Ishikawa (cell line): ENCODE results near the gene KCND3.

Source experiments
- CEBPB ChIP-seq: IDR thresholded peaks from 2 replicates; pipeline ENCODE4 v1.6.1; 2012
- EGR1 ChIP-seq: IDR thresholded peaks from 2 replicates; pipeline ENCODE4 v1.6.1; 2012
- EP300 ChIP-seq: IDR thresholded peaks from 2 replicates; pipeline ENCODE4 v1.6.1; 2012; ENCODE audit warnings: borderline replicate concordance
- FOXM1 ChIP-seq: IDR thresholded peaks from 2 replicates; pipeline ENCODE4 v1.6.1; 2012; ENCODE audit warnings: low read depth, borderline replicate concordance
- RAD21 ChIP-seq: IDR thresholded peaks from 2 replicates; pipeline ENCODE4 v1.6.1; 2012; ENCODE audit warnings: low read depth
- YY1 ChIP-seq: IDR thresholded peaks from 2 replicates; pipeline ENCODE4 v1.6.1; 2012; ENCODE audit warnings: low read depth
- TF ChIP-seq, protein P1 (sequence below): IDR thresholded peaks from 2 replicates; pipeline ENCODE4 v1.6.1; 2012
- TF ChIP-seq, protein P2 (sequence below): IDR thresholded peaks from 2 replicates; pipeline ENCODE4 v1.6.1; 2012; ENCODE audit warnings: low read depth, mild to moderate bottlenecking

DNA sequence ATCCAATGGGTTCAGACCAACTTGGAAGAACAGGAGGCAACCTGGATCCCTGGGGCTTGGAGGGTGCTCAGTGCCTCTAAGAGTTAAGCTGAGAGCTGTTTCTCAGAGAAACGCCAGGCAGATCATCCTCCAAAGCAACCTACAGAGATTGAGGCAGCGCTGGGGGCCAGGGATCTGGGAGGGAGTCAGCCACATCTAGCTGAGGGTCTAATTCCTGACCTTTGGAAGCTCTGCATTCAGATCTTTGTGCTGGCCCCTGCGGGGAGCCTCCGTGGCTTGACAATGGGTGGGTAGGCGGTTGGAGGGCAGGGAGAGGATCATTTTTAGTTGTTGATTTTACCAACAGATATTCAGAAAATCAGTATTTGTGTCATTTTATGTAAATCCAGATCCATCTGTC lies 154.5 kb downstream of the KCND3 start:
- TF ChIP-seq, protein P1, sequence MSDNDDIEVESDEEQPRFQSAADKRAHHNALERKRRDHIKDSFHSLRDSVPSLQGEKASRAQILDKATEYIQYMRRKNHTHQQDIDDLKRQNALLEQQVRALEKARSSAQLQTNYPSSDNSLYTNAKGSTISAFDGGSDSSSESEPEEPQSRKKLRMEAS = no peak
- no peak for TF ChIP-seq YY1
- no peak for TF ChIP-seq EP300
- TF ChIP-seq RAD21 = no peak
- no peak for TF ChIP-seq EGR1
- TF ChIP-seq, protein P2, sequence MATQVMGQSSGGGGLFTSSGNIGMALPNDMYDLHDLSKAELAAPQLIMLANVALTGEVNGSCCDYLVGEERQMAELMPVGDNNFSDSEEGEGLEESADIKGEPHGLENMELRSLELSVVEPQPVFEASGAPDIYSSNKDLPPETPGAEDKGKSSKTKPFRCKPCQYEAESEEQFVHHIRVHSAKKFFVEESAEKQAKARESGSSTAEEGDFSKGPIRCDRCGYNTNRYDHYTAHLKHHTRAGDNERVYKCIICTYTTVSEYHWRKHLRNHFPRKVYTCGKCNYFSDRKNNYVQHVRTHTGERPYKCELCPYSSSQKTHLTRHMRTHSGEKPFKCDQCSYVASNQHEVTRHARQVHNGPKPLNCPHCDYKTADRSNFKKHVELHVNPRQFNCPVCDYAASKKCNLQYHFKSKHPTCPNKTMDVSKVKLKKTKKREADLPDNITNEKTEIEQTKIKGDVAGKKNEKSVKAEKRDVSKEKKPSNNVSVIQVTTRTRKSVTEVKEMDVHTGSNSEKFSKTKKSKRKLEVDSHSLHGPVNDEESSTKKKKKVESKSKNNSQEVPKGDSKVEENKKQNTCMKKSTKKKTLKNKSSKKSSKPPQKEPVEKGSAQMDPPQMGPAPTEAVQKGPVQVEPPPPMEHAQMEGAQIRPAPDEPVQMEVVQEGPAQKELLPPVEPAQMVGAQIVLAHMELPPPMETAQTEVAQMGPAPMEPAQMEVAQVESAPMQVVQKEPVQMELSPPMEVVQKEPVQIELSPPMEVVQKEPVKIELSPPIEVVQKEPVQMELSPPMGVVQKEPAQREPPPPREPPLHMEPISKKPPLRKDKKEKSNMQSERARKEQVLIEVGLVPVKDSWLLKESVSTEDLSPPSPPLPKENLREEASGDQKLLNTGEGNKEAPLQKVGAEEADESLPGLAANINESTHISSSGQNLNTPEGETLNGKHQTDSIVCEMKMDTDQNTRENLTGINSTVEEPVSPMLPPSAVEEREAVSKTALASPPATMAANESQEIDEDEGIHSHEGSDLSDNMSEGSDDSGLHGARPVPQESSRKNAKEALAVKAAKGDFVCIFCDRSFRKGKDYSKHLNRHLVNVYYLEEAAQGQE = no peak
- TF ChIP-seq CEBPB = no peak
- TF ChIP-seq FOXM1 = no peak
